ENCODE data around the gene SCYL2.

- no peak for TF ChIP-seq ZSCAN29 (IDR thresholded peaks at IDR 0.05)
- no peak for TF ChIP-seq CHD1 (IDR thresholded peaks at IDR 0.05; ENCODE audit: low read depth, low read length)
- no peak for TF ChIP-seq E2F8 (IDR thresholded peaks at IDR 0.05; ENCODE audit: low read depth, partially characterized antibody)
- no peak for TF ChIP-seq YY1 (IDR thresholded peaks at IDR 0.05; ENCODE audit: low read depth, low read length)
- TF ChIP-seq, protein P1, sequence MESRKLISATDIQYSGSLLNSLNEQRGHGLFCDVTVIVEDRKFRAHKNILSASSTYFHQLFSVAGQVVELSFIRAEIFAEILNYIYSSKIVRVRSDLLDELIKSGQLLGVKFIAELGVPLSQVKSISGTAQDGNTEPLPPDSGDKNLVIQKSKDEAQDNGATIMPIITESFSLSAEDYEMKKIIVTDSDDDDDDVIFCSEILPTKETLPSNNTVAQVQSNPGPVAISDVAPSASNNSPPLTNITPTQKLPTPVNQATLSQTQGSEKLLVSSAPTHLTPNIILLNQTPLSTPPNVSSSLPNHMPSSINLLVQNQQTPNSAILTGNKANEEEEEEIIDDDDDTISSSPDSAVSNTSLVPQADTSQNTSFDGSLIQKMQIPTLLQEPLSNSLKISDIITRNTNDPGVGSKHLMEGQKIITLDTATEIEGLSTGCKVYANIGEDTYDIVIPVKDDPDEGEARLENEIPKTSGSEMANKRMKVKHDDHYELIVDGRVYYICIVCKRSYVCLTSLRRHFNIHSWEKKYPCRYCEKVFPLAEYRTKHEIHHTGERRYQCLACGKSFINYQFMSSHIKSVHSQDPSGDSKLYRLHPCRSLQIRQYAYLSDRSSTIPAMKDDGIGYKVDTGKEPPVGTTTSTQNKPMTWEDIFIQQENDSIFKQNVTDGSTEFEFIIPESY (IDR thresholded peaks at IDR 0.05) = no peak
- no peak for TF ChIP-seq POLR2AphosphoS5 (IDR thresholded peaks at IDR 0.05; ENCODE audit: low read length)
- TF ChIP-seq FOXM1 (IDR thresholded peaks at IDR 0.05; ENCODE audit: low read depth, low read length) = no peak
- no peak for TF ChIP-seq ZNF274 (IDR thresholded peaks at IDR 0.05; ENCODE audit: insufficient read depth, insufficient read length)
- TF ChIP-seq ZZZ3 (IDR thresholded peaks at IDR 0.05; ENCODE audit: control insufficient read depth, insufficient read length, low read depth) = no peak
- TF ChIP-seq, protein P2, sequence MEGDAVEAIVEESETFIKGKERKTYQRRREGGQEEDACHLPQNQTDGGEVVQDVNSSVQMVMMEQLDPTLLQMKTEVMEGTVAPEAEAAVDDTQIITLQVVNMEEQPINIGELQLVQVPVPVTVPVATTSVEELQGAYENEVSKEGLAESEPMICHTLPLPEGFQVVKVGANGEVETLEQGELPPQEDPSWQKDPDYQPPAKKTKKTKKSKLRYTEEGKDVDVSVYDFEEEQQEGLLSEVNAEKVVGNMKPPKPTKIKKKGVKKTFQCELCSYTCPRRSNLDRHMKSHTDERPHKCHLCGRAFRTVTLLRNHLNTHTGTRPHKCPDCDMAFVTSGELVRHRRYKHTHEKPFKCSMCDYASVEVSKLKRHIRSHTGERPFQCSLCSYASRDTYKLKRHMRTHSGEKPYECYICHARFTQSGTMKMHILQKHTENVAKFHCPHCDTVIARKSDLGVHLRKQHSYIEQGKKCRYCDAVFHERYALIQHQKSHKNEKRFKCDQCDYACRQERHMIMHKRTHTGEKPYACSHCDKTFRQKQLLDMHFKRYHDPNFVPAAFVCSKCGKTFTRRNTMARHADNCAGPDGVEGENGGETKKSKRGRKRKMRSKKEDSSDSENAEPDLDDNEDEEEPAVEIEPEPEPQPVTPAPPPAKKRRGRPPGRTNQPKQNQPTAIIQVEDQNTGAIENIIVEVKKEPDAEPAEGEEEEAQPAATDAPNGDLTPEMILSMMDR (IDR thresholded peaks at IDR 0.05 in 2 of 3, conservative IDR thresholded peaks at IDR 0.05 in 1 of 3; ENCODE audit: control insufficient read depth in 2 of 3, extremely low read depth in 1 of 3, insufficient read depth in 1 of 3, low read depth in 3 of 3, low read length in 3 of 3) = no peak
- TF ChIP-seq ESRRA (IDR thresholded peaks at IDR 0.05; ENCODE audit: low read length) = no peak
Measured at GRCh38 chr12:100247765-100248164, 19.2 kb upstream of the SCYL2 start.

All from GM12878 (cell line).